Stimulated activated CD4-positive, alpha-beta T cell treated with anti-CD3 and anti-CD28 coated beads, Interleukin-1b, Interleukin-23, amount 100 ng/mL, for 24 hours (primary cell): Measurements from ENCODE around the gene MPPED2.

Experiments
- DNase-seq, 4 experiments: peaks; one replicate each; pipeline ENCODE4 v3.0.0-alpha.2; 2020; ENCODE audit warnings: low read depth in 4 of 4, low spot score in 1 of 4

The MPPED2 gene

GRCh38 chr11:30488304-30488998 is 97.7 kb downstream of the MPPED2 start:
- DNase-seq: no peak

- DNase-seq: no peak
These were observed 98.8 kb downstream of the MPPED2 start for GRCh38 chr11:30487200-30487898.

GRCh38 chr11:30485756-30486155 is 100.4 kb downstream of the MPPED2 start:
- DNase-seq: no peak

GRCh38 chr11:30485222-30485621 is 100.9 kb downstream of the MPPED2 start:
- DNase-seq: no peak

GRCh38 chr11:30483056-30483455 is 103.1 kb downstream of the MPPED2 start:
- no peak for DNase-seq

- DNase-seq: no peak
These were observed 104.4 kb downstream of the MPPED2 start for GRCh38 chr11:30481796-30482195.

GRCh38 chr11:30481330-30481729 is 104.8 kb downstream of the MPPED2 start:
- no peak for DNase-seq

- DNase-seq: no peak
These were observed 106.3 kb downstream of the MPPED2 start for GRCh38 chr11:30479899-30480298.

GRCh38 chr11:30478923-30479322 is 107.2 kb downstream of the MPPED2 start:
- no peak for DNase-seq

- no peak for DNase-seq
These were observed 109.1 kb downstream of the MPPED2 start for GRCh38 chr11:30477061-30477460.

GRCh38 chr11:30474151-30474954 is 111.8 kb downstream of the MPPED2 start:
- no peak for DNase-seq

- DNase-seq: no peak
These were observed 114.9 kb downstream of the MPPED2 start for GRCh38 chr11:30471244-30471643.

- no peak for DNase-seq
These were observed 117.3 kb downstream of the MPPED2 start for GRCh38 chr11:30468881-30469280.

GRCh38 chr11:30467176-30467575 is 119.0 kb downstream of the MPPED2 start:
- DNase-seq: no peak

- no peak for DNase-seq
These were observed 120.5 kb downstream of the MPPED2 start for GRCh38 chr11:30465623-30466022.

- DNase-seq: no peak
These were observed 121.0 kb downstream of the MPPED2 start for GRCh38 chr11:30465192-30465591.

GRCh38 chr11:30463266-30463665 is 122.9 kb downstream of the MPPED2 start:
- DNase-seq: no peak

GRCh38 chr11:30462421-30462820 is 123.7 kb downstream of the MPPED2 start:
- no peak for DNase-seq

- DNase-seq: no peak
These were observed 126.3 kb downstream of the MPPED2 start for GRCh38 chr11:30459821-30460220.

- DNase-seq: no peak
These were observed 126.8 kb downstream of the MPPED2 start for GRCh38 chr11:30459306-30459705.

- DNase-seq: no peak
These were observed 127.6 kb downstream of the MPPED2 start for GRCh38 chr11:30458541-30458940.

- DNase-seq: no peak
These were observed 129.1 kb downstream of the MPPED2 start for GRCh38 chr11:30457087-30457486.
